ENCODE measurements around the gene PKNOX2. TPM values are rescaled to one million over a fixed set of nuclear protein-coding genes. Genes with fewer than 3 reads are reported as not detected.

Gene PKNOX2
- total RNA-seq, 1 experiment from 2014 or later = 3.7 TPM

GRCh38 chr11:125416981-125417935 lies 252.7 kb downstream of the PKNOX2 start:
- no peaks in the 10 kb centered on the region for H3K27me3 Mint-ChIP-seq (ENCODE audit: low read depth)
- no peak overlapping the region for H3K27ac Mint-ChIP-seq
- DNase-seq (ENCODE audit: low spot score) (no peak), ATAC-seq (no peak)
- TF ChIP-seq KAT7 (CRISPR knock-in tag; IDR thresholded peaks at IDR 0.05; ENCODE audit: borderline replicate concordance) (no peak), FOXP1 (CRISPR knock-in tag; IDR thresholded peaks at IDR 0.05; ENCODE audit: borderline replicate concordance) (no peak), ZNF425 (CRISPR knock-in tag; conservative IDR thresholded peaks at IDR 0.05) (no peak), ZNF416 (CRISPR knock-in tag; IDR thresholded peaks at IDR 0.05) (no peak), TP53 (CRISPR knock-in tag; IDR thresholded peaks at IDR 0.05) (no peak), PRDM15 (CRISPR knock-in tag; IDR thresholded peaks at IDR 0.05) (no peak), ZNF281 (CRISPR knock-in tag; IDR thresholded peaks at IDR 0.05) (no peak), STAT6 (CRISPR knock-in tag; conservative IDR thresholded peaks at IDR 0.05; ENCODE audit: low read depth) (no peak), JUN (CRISPR knock-in tag; IDR thresholded peaks at IDR 0.05) (no peak), E2F1 (CRISPR knock-in tag; IDR thresholded peaks at IDR 0.05) (no peak), TEAD1 (CRISPR knock-in tag; IDR thresholded peaks at IDR 0.05) (no peak), ZNF232 (CRISPR knock-in tag; IDR thresholded peaks at IDR 0.05) (no peak)
- no peak overlapping the region for H3K4me3 Mint-ChIP-seq
- H3K36me3 Mint-ChIP-seq = no peaks in the 10 kb centered on the region
- POLR2A ChIA-PET = no interaction called here
- H3K9me3 Mint-ChIP-seq = peaks cover 3% of the 10 kb centered on the region; the same call in 1 of the 2 replicates
- peaks cover 9% of the 10 kb centered on the region; the same call in 1 of the 2 replicates for H3K4me1 Mint-ChIP-seq
- CTCF ChIA-PET = interaction anchor here (1.3 to 4.5 kb wide), 3 partner anchors 12 to 16 kb away, joined by 3 to 25 read pairs (median 8); no protein-coding TSS in a partner anchor

Data from WTC11 (cell line).